COLO829 (cell line): ENCODE measurements around the gene RCOR1.
"Not testable (repeated sequence)": the region's sequence is repeated elsewhere in the genome, so short reads cannot be mapped to it uniquely, and the experiment has no call there.

Experiments
- DNase-seq: peaks from one replicate; pipeline ENCODE4 v3.0.0; 2012; ENCODE audit warnings: low spot score

Gene RCOR1

GRCh38 chr14:102571043-102571442 lies 21.4 kb upstream of the RCOR1 start:
- no peak for DNase-seq

DNA sequence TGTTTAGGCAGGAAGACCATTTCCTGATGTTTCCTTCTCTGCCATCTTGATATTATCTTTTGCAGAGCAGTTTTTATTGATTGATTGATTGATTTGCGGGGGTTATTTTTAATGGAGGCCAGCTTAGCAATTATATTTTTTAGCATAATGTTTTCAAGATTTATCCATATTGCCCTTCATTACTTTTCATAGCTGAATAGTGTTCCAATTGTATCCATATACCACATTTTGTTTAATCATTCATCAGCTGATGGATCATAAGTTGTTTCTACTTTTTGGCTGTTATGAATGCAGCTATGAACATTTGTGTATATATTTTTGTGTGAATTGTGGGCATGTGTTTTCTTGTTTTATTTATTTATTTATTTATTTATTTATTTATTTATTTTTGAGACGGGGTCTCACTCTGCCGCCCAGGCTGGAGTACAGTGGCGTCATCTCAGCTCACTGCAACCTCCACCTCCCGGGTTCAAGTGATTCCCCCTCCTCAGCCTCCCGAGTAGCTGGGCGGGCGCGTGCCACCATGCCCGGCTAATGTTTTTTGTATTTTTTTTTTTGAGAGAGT lies 20.9 kb upstream of the RCOR1 start:
- no peak for DNase-seq

- DNase-seq, result not testable (repeated sequence)
Observed at GRCh38 chr14:102573161-102573560, 19.3 kb upstream of the RCOR1 start.

DNA sequence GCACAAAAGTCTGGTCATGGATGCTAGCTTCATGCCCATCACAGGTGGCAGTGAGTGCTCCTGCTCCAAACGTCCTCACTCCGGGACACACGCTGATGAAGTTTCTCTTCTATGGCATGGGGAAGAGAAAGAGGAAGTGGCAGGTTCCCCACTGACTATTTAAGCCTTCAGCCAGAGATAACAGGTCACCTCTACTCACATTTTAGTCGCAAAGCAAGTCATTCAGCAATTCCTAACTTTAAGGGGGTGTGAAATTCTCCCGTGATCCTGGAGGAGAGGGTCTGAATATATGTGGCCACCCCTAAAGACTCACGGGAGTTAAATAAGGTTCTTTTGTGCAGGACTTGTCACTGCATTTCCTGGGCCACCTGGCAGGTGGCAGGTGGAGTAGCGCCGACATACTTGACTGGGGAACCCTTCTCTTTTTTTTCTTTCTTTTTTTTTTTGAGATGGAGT lies 18.8 kb upstream of the RCOR1 start:
- DNase-seq, result no peak

GRCh38 chr14:102574281-102575159 lies 17.9 kb upstream of the RCOR1 start:
- no peak for DNase-seq

- DNase-seq, result no peak
Observed at GRCh38 chr14:102575160-102575845, 17.1 kb upstream of the RCOR1 start.

DNA sequence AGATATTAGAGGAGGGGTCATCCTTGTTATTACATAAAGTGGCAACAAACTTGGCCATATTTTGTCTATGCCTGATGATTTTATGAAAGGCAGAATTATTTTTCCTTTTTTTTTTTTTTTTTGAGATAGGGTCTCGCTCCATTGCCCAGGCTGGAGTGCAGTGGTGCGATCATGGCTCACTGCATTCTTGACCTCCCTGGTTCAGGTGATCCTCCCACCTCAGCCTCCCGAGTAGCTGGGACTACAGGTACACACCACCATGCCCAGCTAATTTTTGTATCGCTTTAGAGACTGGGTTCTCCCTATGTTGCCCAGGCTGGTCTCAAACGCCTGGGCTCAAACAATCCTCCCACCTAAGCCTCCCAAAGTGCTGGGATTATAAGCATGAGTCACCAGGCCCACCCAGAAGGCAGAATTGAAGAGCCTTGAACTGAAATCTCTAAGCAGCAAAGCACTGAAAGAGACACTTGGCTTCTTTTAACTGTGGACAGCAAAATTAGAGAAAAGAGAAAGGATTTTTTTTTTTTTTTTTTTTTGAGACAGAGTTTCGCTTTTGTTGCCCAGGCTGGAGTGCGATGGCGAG lies 16.5 kb upstream of the RCOR1 start:
- not testable (repeated sequence) for DNase-seq

DNA sequence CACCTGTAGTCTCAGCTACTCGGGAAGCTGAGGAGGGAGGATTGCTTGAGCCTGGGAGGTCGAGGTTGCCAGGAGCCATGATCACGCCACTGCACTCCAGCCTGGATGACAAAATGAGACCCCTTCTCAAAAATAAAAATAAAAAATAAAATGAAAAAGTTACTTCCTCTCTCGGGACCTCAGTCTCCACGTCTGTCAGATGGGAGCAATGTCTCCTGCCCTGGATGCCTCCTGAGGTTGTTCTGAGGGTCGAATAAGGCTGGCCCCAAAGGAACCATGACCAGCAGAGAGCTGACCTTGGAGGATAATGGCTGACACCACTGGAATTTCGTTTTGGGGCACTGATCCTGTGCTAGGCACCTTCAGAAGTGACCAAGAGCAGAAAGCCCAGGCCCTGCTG lies 13.6 kb upstream of the RCOR1 start:
- no peak for DNase-seq

- DNase-seq, result no peak
Observed at GRCh38 chr14:102579696-102580549, 12.5 kb upstream of the RCOR1 start.

GRCh38 chr14:102580550-102581110 lies 11.8 kb upstream of the RCOR1 start:
- no peak for DNase-seq

GRCh38 chr14:102581193-102581592 lies 11.3 kb upstream of the RCOR1 start:
- no peak for DNase-seq

DNA sequence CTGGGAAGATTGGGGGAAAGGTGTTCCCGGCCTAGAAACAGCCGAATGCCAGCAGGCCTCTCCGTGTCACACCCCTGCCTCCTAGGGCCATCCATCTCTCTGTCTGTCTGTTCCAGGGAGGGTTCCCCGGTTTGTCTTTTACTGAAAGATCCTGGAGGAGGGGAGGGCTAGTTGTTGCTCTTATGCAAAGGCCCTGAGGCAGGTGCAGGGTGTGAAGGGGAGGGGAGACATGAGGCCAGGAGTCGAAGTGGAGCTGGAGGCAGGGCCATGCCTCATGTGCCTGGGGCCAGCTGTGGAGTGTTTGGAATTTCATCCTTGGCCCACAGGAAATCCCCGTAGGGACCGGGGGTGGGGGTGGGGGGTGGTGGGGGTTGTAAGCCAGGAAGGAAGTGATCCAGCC lies 8.7 kb upstream of the RCOR1 start:
- DNase-seq, result no peak

DNA sequence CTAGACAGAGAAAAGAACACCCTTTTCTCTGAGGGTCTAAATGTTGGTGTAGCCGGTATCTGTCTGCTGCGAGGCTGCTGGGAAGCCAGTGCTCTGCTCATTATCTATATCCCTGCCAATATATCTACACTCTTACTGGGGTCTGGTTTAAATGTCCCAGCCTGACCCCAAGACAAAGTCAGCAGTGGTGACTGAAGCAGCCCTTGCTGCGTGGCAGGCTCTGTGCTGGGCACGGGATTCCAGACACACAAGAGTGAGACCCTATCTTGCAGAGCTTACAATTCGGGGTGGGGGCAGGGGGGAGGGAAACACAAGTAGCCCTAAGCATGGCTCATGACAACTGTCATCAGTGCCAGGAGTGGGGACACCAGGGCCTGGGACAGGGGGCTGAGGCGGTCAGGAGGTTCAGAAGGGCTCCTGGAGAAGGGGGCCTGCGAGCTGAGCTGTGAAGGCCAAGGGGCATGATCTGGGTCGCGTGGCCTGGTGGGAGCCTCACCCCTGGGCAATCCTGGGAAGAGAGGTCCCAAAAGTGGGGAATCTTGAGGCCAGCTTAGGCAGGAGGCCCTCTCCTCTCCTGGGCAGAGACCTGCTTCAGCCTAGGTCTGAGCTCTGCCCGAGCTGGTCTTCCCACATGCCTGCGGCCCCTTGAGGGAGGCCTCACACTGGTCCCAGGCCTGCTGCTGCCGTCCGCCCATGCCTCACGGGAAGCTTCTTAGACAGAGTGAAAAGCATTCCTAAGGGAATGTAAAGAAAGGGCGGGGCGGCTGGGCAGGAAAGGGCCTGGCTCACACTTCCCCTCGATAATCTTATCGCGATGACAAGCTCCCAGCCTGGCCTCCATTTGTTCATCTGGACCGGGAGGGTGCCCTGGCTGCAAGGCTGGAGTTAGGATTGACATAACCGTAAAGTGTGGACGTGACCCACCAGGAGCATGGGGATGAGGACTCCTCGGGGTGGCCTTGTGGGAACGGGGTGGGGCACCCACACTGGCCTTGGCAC lies 7.3 kb upstream of the RCOR1 start:
- DNase-seq, result no peak

DNA sequence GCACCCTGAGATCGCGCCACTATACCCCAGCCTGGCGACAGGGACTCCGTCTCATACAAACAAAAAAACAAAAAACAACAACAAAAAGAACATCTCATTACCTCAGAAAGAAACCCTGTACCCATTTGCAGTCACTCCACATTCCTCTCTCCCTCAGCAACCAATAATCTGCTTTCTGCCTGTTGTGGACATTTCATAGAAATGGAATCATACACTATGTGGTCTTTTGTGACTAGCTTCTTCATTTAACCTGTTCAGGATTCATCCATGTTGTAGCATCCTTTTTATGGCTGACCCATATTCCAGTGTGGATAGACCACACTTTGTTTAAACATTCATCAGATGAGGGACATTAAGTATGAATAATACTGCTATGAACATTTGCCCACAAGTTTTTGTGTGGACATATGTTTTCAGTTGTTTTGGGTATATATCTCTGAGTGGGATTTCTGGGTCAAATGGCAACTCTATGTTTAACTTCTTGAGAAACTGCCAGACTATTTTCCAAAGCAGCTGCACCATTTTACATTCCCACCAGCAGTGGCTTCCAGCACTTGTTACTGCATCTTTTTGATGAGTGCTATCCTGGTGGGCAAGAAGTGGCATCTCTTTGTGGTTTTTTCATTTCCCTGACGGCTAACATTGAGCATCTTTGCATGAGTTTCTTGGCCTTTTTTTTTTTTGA lies 5.9 kb upstream of the RCOR1 start:
- DNase-seq, result no peak

- DNase-seq, result no peak
Observed at GRCh38 chr14:102588821-102589220, 3.6 kb upstream of the RCOR1 start.

- no peak for DNase-seq
Observed at GRCh38 chr14:102589761-102590290, 2.6 kb upstream of the RCOR1 start.

DNA sequence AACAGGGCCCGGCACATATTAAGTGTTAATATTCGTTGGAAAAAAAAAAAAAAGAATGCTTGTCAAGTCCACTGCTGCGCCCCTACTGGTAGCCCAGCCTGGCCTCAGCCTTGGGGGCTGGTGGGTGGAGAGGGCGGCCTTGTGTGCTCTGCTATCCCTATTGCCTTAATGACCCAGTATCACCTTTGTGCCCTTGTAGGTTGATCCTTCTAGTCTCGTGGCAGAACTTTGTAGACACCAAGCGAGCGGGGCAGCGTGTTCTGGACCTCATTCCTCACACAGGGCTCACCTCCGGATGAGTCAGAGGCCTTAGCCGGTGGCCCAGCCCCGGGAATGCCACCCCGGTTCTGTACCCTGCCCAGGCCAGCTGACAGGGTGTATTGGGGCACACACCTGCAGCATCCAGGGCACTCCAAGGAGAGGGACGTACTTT lies 1.8 kb upstream of the RCOR1 start:
- DNase-seq, result no peak

GRCh38 chr14:102591372-102591943 lies 991 bp upstream of the RCOR1 start:
- no peak for DNase-seq

DNA sequence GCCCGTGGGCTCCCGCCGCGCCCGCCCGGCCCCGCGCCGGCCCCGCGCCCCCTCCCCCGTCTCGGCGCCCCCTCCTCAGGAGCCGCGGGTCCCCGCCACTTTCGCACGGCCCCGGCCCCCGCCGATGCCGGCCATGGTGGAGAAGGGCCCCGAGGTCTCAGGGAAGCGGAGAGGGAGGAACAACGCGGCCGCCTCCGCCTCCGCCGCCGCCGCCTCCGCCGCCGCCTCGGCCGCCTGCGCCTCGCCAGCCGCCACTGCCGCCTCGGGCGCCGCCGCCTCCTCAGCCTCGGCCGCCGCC lies 263 bp downstream of the RCOR1 start:
- DNase-seq, result no peak
